NCI-H2171 treated with DMSO at 0.1 percent for 48 hours (cell line): ENCODE measurements around the gene PRLH.

Experiments
- DNase-seq: peaks from one replicate; lab custom pipeline; 2025; lab: John Stamatoyannopoulos, UW

PRLH gene

DNA sequence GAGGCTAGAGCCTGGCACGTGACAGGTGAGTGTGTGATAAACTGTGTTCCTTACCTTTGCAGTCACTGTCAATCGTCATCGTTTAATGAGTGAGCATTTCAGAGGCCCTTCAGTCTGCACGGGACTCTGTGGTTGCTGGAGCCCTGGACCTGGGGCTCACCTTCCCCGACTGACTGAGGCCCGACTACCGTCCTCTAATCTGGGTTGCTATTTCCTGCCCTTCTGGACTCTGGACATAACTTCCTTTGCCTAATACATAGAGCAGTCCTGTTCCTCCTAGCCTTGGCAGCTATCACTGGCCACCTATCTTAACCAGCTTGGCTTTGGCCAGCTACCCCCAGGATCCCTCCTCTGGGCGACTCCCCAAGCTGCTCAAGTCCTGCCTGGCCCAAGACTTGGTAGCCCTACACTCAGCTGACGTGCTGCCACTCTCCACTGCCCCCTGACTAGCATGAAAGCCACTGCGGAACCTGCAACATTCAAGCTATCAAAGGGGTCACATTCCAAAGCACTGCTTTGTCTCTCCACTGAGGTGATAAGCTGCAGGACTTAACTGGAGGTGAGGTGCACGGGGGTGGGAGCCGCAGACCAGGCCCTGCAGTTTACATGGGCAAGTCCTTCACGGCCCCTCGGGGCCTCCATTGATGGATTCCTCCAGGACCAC, 35.2 kb downstream of the PRLH start:
- no peak for DNase-seq

DNA sequence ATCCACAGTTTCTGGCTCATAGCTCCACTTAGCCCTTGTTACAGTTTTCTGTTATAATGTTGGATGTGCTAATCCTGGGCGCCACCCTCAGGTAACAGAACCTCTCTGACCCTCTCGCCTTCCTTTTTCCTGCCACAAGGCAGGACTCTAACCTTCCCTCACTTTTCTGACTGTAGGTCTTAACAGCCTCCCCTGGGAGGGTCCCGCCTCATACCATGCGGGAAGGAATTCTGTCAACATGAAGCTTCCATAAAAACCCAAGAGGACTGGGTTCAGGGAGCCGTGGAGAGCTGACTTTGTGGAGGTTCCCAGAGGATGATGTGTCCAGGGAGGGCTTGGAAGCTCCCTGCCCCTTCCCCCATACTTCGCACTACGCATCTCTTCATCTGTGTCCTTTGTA, 36.0 kb downstream of the PRLH start:
- DNase-seq = no peak

DNA sequence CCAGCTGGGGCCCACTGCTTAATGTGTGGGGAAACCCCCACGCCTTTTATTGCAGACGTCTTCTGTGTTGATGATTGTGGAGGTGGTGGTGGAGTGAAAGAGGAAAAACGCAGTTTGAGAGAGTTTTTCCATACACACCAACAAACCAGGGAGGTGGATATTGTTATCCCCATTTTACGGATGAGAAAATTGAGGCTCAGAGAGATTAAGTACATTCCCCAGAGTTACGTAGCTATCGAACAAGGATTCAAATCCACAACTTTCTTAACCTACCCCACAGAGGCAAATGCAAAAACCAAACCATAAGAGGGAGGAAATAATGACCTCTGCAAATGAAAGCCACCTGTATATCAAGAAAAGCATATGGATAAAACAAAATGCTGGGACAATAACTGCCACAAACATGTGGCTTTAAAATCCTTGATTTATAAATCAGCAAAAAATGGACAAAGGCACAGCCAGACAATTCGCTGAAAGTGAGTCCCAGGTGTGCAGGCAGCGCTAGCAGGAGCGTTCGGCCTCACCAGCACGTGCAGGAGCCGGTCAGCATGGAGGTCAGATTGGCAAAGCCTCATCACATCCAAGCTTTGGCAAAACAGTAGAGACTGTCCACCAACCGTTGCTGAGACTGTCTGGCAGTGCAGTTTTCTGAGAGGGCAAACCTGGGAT, 36.8 kb downstream of the PRLH start:
- no peak for DNase-seq

DNA sequence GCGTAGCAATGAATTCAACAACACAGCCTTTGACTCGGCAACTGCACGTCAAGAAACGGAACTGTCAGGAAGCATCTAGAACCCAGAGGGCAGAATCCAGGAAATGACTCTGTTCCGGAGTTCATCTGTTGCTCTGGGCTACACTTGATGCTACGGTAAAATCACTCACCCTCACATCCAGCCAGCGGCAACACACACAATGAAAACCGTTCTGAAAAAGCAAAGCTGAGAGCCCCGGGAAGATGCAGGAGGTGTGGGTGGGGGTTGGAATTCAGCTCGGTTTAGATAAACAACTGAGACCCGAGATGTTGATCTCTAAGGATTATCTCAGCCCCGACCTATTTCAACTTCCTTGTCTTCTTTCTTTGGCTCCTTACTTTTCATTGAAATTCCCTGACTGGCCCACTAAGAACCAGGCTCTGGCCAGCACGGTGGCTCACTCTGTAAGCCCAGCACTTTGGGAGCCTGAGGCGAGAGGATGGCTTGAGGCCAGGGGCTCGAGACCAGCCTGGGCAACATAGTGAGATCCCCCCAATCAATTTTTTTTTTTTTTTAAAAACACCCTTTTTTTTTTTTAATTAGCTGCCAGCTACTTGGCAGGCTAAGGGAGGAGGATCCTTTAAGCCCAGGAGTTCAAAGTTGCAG, 37.5 kb downstream of the PRLH start:
- no peak for DNase-seq

DNA sequence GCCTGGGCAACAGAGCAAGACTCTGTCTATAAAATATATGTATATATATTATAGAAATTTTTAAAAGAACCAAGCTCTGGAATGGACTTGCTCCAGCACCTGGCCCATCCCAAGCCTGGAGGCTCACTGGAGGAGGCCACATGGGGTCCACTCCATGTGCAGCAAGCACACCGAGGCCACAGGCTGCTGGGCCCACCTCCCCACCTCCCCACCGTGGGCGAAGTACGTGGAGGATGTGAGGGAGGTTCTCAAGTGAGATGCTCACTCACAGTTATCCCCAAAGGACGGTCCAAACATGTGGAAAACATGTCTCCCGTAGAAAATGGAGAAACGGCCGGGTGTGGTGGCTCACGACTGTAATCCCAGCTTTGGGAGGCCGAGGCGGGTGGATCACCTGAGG, 38.0 kb downstream of the PRLH start:
- DNase-seq = no peak

DNA sequence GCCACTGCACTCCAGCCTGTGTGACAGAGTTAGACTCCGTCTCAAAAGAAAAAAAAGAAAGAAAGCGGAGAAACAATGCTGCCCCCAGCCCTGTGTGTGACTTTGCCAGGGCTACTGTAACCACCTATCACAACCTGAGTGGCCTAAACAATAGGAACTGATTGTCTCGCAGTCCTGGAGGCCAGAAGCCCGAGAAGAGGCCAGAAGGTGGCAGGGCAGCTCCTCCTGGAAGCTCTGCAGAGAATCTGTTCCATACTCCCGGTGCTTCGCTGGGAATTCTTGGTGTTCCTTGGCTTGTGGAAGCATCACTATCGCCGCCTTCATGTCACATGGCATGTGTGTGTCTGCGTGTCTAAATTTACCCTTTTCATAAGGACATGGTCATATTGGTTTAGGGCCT, 38.6 kb downstream of the PRLH start:
- no peak for DNase-seq

DNA sequence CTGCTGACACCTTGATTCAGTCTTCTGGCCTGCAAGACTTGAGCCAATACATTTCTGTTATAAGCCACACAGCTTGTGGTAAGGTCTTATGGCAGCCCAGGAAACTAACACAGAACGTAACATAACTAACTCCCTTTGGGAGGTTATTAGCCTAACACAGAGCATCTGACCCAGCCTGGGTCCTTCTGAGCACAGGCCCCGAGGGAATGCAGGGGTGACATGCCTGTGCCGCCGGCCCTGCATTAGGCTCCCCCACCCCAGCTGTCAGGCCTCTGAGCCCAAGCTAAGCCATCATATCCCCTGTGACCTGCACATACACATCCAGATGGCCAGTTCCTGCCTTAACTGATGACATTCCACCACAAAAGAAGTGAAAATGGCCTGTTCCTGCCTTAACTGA, 40.1 kb downstream of the PRLH start:
- peak; percentile 20 for DNase-seq

DNA sequence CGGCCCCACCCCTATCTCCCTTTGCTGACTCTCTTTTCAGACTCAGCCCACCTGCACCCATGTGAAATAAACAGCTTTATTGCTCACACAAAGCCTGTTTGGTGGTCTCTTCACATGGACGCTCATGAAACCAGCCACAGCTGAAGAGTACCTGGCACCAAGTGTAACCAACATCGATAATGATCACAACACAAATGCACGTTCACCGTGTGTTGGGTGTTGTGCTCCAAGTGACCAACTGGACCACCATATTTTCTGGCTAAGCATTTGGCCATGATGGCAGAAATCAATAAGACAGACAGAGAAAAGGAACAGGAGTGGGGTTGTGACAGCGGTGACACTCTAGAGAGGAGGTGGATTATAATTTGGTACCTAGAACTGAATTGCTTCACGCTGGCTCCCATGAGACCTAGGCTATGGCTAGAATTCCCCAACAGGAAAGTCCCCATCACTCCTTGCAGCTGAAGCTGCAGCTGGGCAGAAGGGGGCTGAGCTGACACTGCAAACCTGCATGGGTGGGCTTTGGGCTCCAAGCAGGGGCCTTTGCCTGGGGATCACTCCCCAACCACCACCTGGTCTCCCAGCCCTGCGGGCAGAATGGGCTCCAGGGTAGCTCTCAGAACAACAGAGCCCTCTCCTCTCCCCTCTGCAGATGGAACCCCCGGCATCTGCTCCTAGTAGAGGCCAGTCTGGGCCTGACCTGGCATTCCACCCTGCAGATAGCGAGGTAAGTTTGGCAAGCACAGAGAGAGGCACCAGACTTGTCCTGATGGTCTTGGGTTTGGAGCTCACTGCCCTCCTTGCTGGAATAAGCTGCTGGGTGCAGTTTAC, 46.4 kb downstream of the PRLH start:
- DNase-seq = no peak

DNA sequence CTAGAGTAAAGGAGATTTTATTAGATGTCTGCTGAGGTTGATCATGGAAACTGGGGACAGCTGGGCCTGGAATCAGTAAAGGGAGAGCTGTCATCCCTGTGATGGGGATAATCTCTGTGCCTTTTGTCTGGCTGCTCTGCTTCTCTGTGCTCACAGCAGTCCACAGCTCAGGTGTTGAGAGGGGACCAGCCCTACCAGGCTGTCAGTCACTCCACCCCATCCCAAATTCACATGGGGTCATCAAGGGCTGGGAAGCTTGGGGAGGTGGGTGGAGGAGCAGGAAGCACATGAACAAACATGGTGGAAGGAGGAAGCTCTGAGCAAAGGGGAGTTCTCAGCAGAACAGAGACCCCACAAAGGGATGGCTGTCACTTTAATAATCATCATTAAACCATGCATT, 47.3 kb downstream of the PRLH start:
- no peak for DNase-seq

DNA sequence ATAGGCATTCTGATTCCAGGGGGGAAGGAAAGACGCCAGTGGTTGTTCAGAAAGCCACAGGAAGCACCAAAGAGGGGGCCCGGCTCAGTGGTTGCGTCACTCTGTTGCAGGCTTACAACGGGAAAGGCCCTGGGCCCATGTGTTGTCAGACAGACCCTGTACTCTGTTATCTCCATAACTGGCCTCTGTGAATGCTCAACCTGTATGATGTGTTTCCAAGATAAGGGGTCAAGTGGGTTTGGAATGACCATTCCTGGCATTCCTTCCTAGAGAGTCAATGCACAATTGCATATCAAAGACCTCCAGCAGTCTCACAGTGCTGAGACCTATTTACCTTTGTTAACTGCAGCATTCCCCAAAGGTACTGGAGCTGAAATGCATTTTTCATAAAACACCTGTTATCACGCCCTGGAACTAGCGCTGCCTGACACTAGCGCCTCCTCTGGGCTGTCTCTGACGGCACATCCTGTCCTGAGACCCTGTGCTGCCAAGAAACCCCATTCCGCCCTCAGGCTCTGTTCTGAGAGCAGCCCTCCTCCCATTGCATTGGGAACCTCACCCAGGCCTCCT, 47.9 kb downstream of the PRLH start:
- peak; percentile 58 for DNase-seq

DNA sequence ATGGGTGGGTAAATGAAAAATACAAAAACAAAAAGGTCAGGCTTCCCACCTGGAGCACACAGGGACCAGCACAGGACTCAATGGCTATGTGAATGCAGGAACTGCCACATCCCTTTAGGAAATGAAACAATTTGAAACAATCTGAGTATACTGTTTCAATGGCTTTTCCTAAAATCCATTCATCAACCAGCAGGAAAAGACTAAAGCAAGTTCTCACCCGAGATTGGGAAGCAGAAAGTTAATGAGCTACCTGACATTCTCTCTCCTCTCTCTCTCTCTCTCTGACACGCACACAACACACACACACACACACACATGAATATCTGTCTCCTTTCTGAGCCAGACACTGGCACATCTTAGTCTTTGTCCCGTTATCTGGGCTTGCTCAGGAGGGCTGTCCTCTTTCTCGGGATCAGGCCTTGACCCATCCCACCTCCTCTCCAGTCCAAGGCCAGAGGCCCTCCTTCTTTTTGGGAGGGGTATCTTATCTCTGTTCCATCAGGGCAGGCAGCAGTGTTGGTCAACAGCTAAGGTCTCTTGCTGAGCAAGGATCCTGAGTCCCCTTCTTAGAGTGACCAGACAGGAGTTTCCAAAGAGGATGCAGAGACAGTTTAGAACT, 49.4 kb downstream of the PRLH start:
- DNase-seq = no peak

DNA sequence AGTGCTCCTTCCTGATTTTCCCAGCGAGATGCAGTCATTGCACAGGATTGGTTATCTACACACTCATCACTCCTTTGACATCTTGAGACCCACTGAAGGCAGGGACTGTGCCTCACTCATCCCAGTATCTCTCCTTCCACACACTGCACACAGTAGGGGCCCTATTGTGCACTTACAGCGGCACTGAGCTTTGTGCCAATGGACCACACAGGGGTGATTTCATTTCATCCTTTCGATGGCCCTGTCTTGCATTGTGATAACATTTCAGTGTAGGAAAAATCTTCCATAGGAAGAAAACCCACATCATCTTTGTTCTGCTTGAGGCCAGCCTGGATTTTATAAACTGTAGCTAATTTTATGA, 50.0 kb downstream of the PRLH start:
- no peak for DNase-seq
